Astrocyte of the spinal cord (primary cell): ENCODE data around the gene FBXW11.
"Not testable (repeated sequence)": the region's sequence is repeated elsewhere in the genome, so short reads cannot be mapped to it uniquely, and the experiment has no call there.

ENCODE experiments used
- DNase-seq: peaks from one replicate; pipeline ENCODE4 v3.0.0; 2011; ENCODE audit warnings: low read depth, low spot score
- H3K4me3 ChIP-seq: 2 replicates; pipeline ENCODE4 v1.5.1; 2011; ENCODE audit warnings: low read depth, mild to moderate bottlenecking, low read length, moderate library complexity
- CTCF ChIP-seq: IDR thresholded peaks from 2 replicates; pipeline ENCODE4 v1.5.1; 2012; ENCODE audit warnings: low read depth, mild to moderate bottlenecking, low read length, inconsistent platforms
- in situ Hi-C: cut with HindIII; loops from 2 replicates; pipeline ENCODE4 v1.10.0; 2017; ENCODE audit warnings: low sequenced_read_pairs

The FBXW11 gene

GRCh38 chr5:171924493-171925122 lies 81.8 kb downstream of the FBXW11 start:
- no peak for DNase-seq
- TF ChIP-seq CTCF: no peak
- in situ Hi-C loops: no loop called here
- H3K4me3 ChIP-seq: no peak overlapping the region

GRCh38 chr5:171920765-171921391 lies 85.6 kb downstream of the FBXW11 start:
- no peak overlapping the region for H3K4me3 ChIP-seq
- in situ Hi-C loops: no loop called here

DNA sequence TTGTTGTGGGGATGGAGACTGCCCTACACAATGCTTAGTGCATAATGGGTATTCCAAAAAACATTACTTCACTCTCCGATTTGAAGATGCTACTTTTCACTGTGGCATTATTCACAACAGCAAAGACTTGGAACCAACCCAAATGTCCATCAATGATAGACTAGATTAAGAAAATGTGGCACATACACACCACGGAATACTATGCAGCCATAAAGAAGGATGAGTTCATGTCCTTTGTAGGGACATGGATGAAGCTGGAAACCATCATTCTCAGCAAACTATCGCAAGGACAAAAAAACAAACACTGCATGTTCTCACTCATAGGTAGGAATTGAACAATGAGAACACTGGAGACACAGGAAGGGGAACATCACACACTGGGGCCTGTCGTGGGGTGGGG lies 90.7 kb downstream of the FBXW11 start:
- DNase-seq, H3K4me3 ChIP-seq, in situ Hi-C loops: not testable (repeated sequence)

More at GRCh38 chr5:171920765-171921391, 85.6 kb downstream of the FBXW11 start:
- no peak for TF ChIP-seq CTCF
- DNase-seq: no peak

DNA sequence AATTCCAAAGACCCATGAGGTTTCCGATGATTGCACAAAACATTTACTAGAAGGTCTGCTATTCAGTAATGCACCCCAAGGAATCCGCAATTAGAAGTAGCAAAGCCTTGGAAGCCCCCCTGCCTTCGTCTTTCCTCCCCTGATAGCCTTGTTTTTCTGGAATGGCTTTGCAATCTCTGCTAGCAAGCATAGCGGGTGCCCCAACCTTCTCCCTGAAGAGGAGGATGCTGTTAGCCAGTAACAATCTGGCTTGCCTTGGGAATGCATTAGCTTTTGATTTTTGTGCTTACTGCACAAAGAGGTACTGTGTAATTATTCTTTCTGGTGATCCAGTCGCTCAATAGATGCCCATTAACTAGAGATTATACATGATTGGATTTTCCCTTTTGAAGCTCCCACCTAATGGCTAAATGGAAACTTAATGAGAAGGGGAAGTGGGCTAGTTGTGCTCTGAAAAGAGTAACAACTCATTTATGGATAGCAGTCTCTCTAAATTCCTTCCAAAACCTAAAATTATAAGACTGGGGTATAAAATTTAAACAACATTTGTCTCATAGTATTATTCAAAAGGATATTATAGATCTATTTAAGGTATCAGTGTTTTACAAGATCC lies 91.6 kb downstream of the FBXW11 start:
- no peak for DNase-seq
- H3K4me3 ChIP-seq: no peak overlapping the region
- TF ChIP-seq CTCF: no peak
- in situ Hi-C loops: no loop called here

GRCh38 chr5:171913987-171914273 lies 92.5 kb downstream of the FBXW11 start:
- DNase-seq: no peak
- in situ Hi-C loops: no loop called here
- TF ChIP-seq CTCF: no peak
- no peak overlapping the region for H3K4me3 ChIP-seq

DNA sequence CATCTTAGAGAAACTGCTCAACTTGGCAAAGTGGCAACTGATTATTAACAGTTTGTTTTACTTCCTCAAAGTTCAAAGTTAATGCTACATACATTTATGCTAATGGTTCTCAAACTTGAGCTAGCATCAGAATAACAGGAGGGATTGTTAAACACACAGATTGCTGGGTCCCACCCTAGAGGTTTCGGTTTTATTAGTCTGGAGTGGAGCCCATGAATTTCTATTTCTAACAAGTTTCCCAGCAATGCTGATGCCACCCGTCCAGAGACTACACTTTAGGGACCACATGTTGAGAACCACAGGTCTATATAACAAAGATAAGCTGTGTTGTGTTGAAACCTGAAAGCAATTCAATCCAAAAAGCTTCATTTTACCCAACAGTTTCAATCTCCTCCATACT lies 95.3 kb downstream of the FBXW11 start:
- DNase-seq: no peak
- TF ChIP-seq CTCF: no peak
- in situ Hi-C loops: no loop called here
- no peak overlapping the region for H3K4me3 ChIP-seq

DNA sequence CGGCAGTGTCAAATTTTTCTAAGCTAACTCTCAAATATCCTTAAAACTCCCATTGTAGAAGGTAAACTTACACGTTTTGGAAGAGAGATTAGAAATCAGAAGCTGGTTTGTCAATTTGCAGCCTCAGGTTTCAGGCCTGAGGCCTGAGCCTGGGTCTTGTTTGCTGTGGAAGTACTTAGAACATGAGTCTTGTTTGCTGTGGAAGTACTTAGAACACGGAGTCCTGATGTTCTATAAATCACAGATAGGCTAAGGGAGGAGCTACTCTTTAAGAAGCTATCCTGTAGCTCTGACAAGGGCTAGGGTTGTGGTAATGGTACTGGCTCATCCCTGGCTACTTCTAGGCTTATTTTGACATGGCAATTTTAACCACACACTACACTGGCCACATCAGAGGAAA lies 97.8 kb downstream of the FBXW11 start:
- no peak for DNase-seq
- in situ Hi-C loops: no loop called here
- no peak overlapping the region for H3K4me3 ChIP-seq
- TF ChIP-seq CTCF: no peak
